ENCODE measurements around the gene MCCC1. TPM values are rescaled to one million over a fixed set of nuclear protein-coding genes. Genes with fewer than 3 reads are reported as not detected.

MCCC1 gene
- total RNA-seq, 1 experiment from 2014 or later, result 52.6 TPM

- ChIA-PET CTCF (interaction anchor here (0.5 to 0.9 kb wide), 2 partner anchors 11 to 403 kb away, joined by 3 to 4 read pairs; no protein-coding TSS in a partner anchor), POLR2A (ENCODE audit: unreplicated experiment) (no interaction called here)
- Histone ChIP-seq H3K27me3 (ENCODE audit: insufficient read depth, low read depth) (no peaks in the 10 kb centered on the region), H3K4me2 (no peak overlapping the region), H3K9me3 (ENCODE audit: insufficient read depth, low read depth) (peaks cover 4% of the 10 kb centered on the region; the same call in 1 of the 2 replicates), H3F3A (ENCODE audit: insufficient read depth, low read depth) (no peaks in the 10 kb centered on the region), H3K4me3 (no peak overlapping the region), H3K27ac (no peak overlapping the region), H3K9me2 (ENCODE audit: insufficient read depth) (no peaks in the 10 kb centered on the region), H4K20me1 (ENCODE audit: insufficient read depth) (no peaks in the 10 kb centered on the region), H3K4me1 (replicated peaks; ENCODE audit: insufficient read depth) (peaks cover 12% of the 10 kb centered on the region; the same call in 1 of the 2 replicates), H2AFZ (no peak overlapping the region), H3K36me3 (ENCODE audit: low read depth) (peaks cover 41% of the 10 kb centered on the region), H3K79me2 (ENCODE audit: low read depth) (no peaks in the 10 kb centered on the region)
- TF ChIP-seq CTCF (conservative IDR thresholded peaks at IDR 0.05) (peak; percentile 62), EZH2 (IDR thresholded peaks at IDR 0.05; ENCODE audit: low read depth) (no peak)
- no peak for DNase-seq
- intact Hi-C loops (cut with micrococcal nuclease; ENCODE audit: unreplicated experiment), result no loop called here
- BruUV-seq (replicated peaks), result no TSS peak
Observed at GRCh38 chr3:183085634-183086390, 13.5 kb downstream of the MCCC1 start.

GRCh38 chr3:183082355-183082915 lies 16.9 kb downstream of the MCCC1 start:
- CTCF ChIA-PET, result interaction anchor here (0.7 kb wide), 1 partner anchor 1043 kb away, joined by 6 read pairs; no protein-coding TSS in a partner anchor

More at GRCh38 chr3:183082355-183082915, 16.9 kb downstream of the MCCC1 start:
- DNase-seq, result peak in 1 of 2 experiments; percentile 5
- POLR2A ChIA-PET (ENCODE audit: unreplicated experiment), result no interaction called here
- no peak overlapping the region; the same call in 1 of the 2 replicates for H3K27ac ChIP-seq
- no peaks in the 10 kb centered on the region for H3K79me2 ChIP-seq (ENCODE audit: low read depth)
- no peak overlapping the region for H2AFZ ChIP-seq
- BruUV-seq (replicated peaks), result no TSS peak
- H4K20me1 ChIP-seq (ENCODE audit: insufficient read depth), result no peaks in the 10 kb centered on the region
- H3K4me1 ChIP-seq (replicated peaks; ENCODE audit: insufficient read depth), result peaks cover 12% of the 10 kb centered on the region; the same call in 1 of the 2 replicates
- H3K4me2 ChIP-seq, result no peak overlapping the region
- no peaks in the 10 kb centered on the region for H3K9me2 ChIP-seq (ENCODE audit: insufficient read depth)
- H3K9me3 ChIP-seq (ENCODE audit: insufficient read depth, low read depth), result peaks cover 13% of the 10 kb centered on the region
- no peaks in the 10 kb centered on the region for H3K27me3 ChIP-seq (ENCODE audit: insufficient read depth, low read depth)
- intact Hi-C loops (cut with micrococcal nuclease; ENCODE audit: unreplicated experiment), result no loop called here
- H3F3A ChIP-seq (ENCODE audit: insufficient read depth, low read depth), result no peaks in the 10 kb centered on the region
- H3K4me3 ChIP-seq, result no peak overlapping the region
- peaks cover 54% of the 10 kb centered on the region for H3K36me3 ChIP-seq (ENCODE audit: low read depth)
- TF ChIP-seq EZH2 (IDR thresholded peaks at IDR 0.05; ENCODE audit: low read depth) (no peak), CTCF (conservative IDR thresholded peaks at IDR 0.05) (no peak)

Data from PC-9 (cell line).